Measurements from ENCODE around the gene PCK1.

The PCK1 gene

GRCh38 chr20:57605878-57606277 is 45.0 kb downstream of the PCK1 start:
- no peak for DNase-seq
- Mint-ChIP-seq H3K27me3 (ENCODE audit: low read depth, poor library complexity) (peaks cover 62% of the 10 kb centered on the region), H3K36me3 (ENCODE audit: low read depth) (no peaks in the 10 kb centered on the region), H3K27ac (no peak overlapping the region), H3K4me1 (peaks cover 17% of the 10 kb centered on the region), H3K4me3 (no peak overlapping the region), H3K9me3 (no peaks in the 10 kb centered on the region)
- no peak for TF ChIP-seq CTCF (IDR thresholded peaks at IDR 0.05)

GRCh38 chr20:57608516-57608915 is 47.6 kb downstream of the PCK1 start:
- no peak for TF ChIP-seq CTCF (IDR thresholded peaks at IDR 0.05)
- peaks cover 20% of the 10 kb centered on the region for H3K4me1 Mint-ChIP-seq

GRCh38 chr20:57609086-57609841 is 48.4 kb downstream of the PCK1 start:
- H3K27ac Mint-ChIP-seq = no peak overlapping the region
- no peak for DNase-seq
- peaks cover 51% of the 10 kb centered on the region for H3K27me3 Mint-ChIP-seq (ENCODE audit: low read depth, poor library complexity)

More at GRCh38 chr20:57608516-57608915, 47.6 kb downstream of the PCK1 start:
- no peaks in the 10 kb centered on the region for H3K9me3 Mint-ChIP-seq
- no peak overlapping the region for H3K4me3 Mint-ChIP-seq
- no peak for DNase-seq
- H3K27me3 Mint-ChIP-seq (ENCODE audit: low read depth, poor library complexity) = peaks cover 55% of the 10 kb centered on the region
- no peak overlapping the region for H3K27ac Mint-ChIP-seq
- H3K36me3 Mint-ChIP-seq (ENCODE audit: low read depth) = no peaks in the 10 kb centered on the region

GRCh38 chr20:57609842-57610167 is 48.9 kb downstream of the PCK1 start:
- H3K4me1 Mint-ChIP-seq = peaks cover 20% of the 10 kb centered on the region
- H3K9me3 Mint-ChIP-seq = no peaks in the 10 kb centered on the region
- H3K27ac Mint-ChIP-seq = no peak overlapping the region
- no peak for DNase-seq
- no peaks in the 10 kb centered on the region for H3K36me3 Mint-ChIP-seq (ENCODE audit: low read depth)
- H3K27me3 Mint-ChIP-seq (ENCODE audit: low read depth, poor library complexity) = peaks cover 46% of the 10 kb centered on the region
- H3K4me3 Mint-ChIP-seq = no peak overlapping the region
- peak; percentile 29 for TF ChIP-seq CTCF (IDR thresholded peaks at IDR 0.05)

More at GRCh38 chr20:57609086-57609841, 48.4 kb downstream of the PCK1 start:
- no peaks in the 10 kb centered on the region for H3K9me3 Mint-ChIP-seq
- peaks cover 20% of the 10 kb centered on the region for H3K4me1 Mint-ChIP-seq
- no peaks in the 10 kb centered on the region for H3K36me3 Mint-ChIP-seq (ENCODE audit: low read depth)
- H3K4me3 Mint-ChIP-seq = no peak overlapping the region
- no peak for TF ChIP-seq CTCF (IDR thresholded peaks at IDR 0.05)

- Mint-ChIP-seq H3K4me3 (no peak overlapping the region), H3K9me3 (no peaks in the 10 kb centered on the region), H3K27ac (no peak overlapping the region), H3K36me3 (ENCODE audit: low read depth) (no peaks in the 10 kb centered on the region), H3K4me1 (peaks cover 20% of the 10 kb centered on the region), H3K27me3 (ENCODE audit: low read depth, poor library complexity) (peaks cover 44% of the 10 kb centered on the region)
- peak; percentile 45 for DNase-seq
- TF ChIP-seq CTCF (IDR thresholded peaks at IDR 0.05) = no peak
Measured at GRCh38 chr20:57610261-57610952, 49.5 kb downstream of the PCK1 start.
